ENCODE measurements around the gene SRXN1.
"Not testable (repeated sequence)": the region's sequence is repeated elsewhere in the genome, so short reads cannot be mapped to it uniquely, and the experiment has no call there.

Gene SRXN1

GRCh38 chr20:653590-654416 is 803 bp upstream of the SRXN1 start:
- DNase-seq: no peak

GRCh38 chr20:652615-653109 is 338 bp downstream of the SRXN1 start:
- DNase-seq: peak in 1 of 2 donors; percentile 10

- no peak for DNase-seq
These were observed 1.0 kb downstream of the SRXN1 start for GRCh38 chr20:651713-652614.

- DNase-seq: no peak
These were observed 2.0 kb downstream of the SRXN1 start for GRCh38 chr20:650954-651353.

GRCh38 chr20:650281-650680 is 2.7 kb downstream of the SRXN1 start:
- DNase-seq: no peak

GRCh38 chr20:647479-648019 is 5.5 kb downstream of the SRXN1 start:
- DNase-seq: no peak

GRCh38 chr20:646868-647233 is 6.1 kb downstream of the SRXN1 start:
- DNase-seq: no peak

GRCh38 chr20:646107-646867 is 6.7 kb downstream of the SRXN1 start:
- no peak for DNase-seq

GRCh38 chr20:645318-646106 is 7.5 kb downstream of the SRXN1 start:
- DNase-seq: peak; percentile 66 to 69

- no peak for DNase-seq
These were observed 8.2 kb downstream of the SRXN1 start for GRCh38 chr20:644692-645317.

- DNase-seq: no peak
These were observed 10.4 kb downstream of the SRXN1 start for GRCh38 chr20:642398-643174.

- DNase-seq: not testable (repeated sequence)
These were observed 11.0 kb downstream of the SRXN1 start for GRCh38 chr20:642013-642397.

GRCh38 chr20:641516-641875 is 11.5 kb downstream of the SRXN1 start:
- no peak for DNase-seq

- no peak for DNase-seq
These were observed 12.1 kb downstream of the SRXN1 start for GRCh38 chr20:640674-641515.

- DNase-seq: no peak
These were observed 14.4 kb downstream of the SRXN1 start for GRCh38 chr20:638579-638978.

GRCh38 chr20:637559-637958 is 15.4 kb downstream of the SRXN1 start:
- DNase-seq: no peak

GRCh38 chr20:635893-636338 is 17.1 kb downstream of the SRXN1 start:
- no peak for DNase-seq

- DNase-seq: no peak
These were observed 17.7 kb downstream of the SRXN1 start for GRCh38 chr20:635028-635892.
